Measurements from ENCODE around the gene TAB2. TPM values are rescaled to one million over a fixed set of nuclear protein-coding genes. Genes with fewer than 3 reads are reported as not detected.

The TAB2 gene
- total RNA-seq, 1 donor from 2014 or later = 81.8 TPM

GRCh38 chr6:149273318-149273717, 44.2 kb upstream of the TAB2 start:
- Histone ChIP-seq H3K27me3 (ENCODE audit: insufficient read depth, low read length) (no peaks in the 10 kb centered on the region), H3K36me3 (ENCODE audit: insufficient read depth, low read length) (no peaks in the 10 kb centered on the region), H3K79me2 (ENCODE audit: insufficient read depth, low read length) (no peaks in the 10 kb centered on the region), H3K9ac (ENCODE audit: low read length) (no peak overlapping the region), H4K20me1 (ENCODE audit: insufficient read depth, low read length) (no peaks in the 10 kb centered on the region), H3K4me3 (ENCODE audit: insufficient read depth, low read depth, low read length) (no peak overlapping the region), H3K4me2 (ENCODE audit: low read length) (no peak overlapping the region), H3K4me1 (ENCODE audit: insufficient read depth, low read length) (no peaks in the 10 kb centered on the region), H3K27ac (ENCODE audit: low read depth, low read length) (no peak overlapping the region), H2AFZ (ENCODE audit: low read depth, low read length) (no peak overlapping the region), H3K9me3 (ENCODE audit: insufficient read depth, low read depth, low read length) (no peaks in the 10 kb centered on the region)
- H3K4me1 Mint-ChIP-seq (ENCODE audit: low read depth, unreplicated experiment) = peaks cover 14% of the 10 kb centered on the region
- peaks cover 3% of the 10 kb centered on the region for H3K36me3 Mint-ChIP-seq (ENCODE audit: low read depth, unreplicated experiment)
- no peaks in the 10 kb centered on the region for H3K27me3 Mint-ChIP-seq (ENCODE audit: low read depth, unreplicated experiment)
- H3K27ac Mint-ChIP-seq (ENCODE audit: unreplicated experiment) = no peak overlapping the region
- no peak for TF ChIP-seq EZH2 (IDR thresholded peaks at IDR 0.05; ENCODE audit: insufficient read depth, low read length)
- TF ChIP-seq, protein P1, sequence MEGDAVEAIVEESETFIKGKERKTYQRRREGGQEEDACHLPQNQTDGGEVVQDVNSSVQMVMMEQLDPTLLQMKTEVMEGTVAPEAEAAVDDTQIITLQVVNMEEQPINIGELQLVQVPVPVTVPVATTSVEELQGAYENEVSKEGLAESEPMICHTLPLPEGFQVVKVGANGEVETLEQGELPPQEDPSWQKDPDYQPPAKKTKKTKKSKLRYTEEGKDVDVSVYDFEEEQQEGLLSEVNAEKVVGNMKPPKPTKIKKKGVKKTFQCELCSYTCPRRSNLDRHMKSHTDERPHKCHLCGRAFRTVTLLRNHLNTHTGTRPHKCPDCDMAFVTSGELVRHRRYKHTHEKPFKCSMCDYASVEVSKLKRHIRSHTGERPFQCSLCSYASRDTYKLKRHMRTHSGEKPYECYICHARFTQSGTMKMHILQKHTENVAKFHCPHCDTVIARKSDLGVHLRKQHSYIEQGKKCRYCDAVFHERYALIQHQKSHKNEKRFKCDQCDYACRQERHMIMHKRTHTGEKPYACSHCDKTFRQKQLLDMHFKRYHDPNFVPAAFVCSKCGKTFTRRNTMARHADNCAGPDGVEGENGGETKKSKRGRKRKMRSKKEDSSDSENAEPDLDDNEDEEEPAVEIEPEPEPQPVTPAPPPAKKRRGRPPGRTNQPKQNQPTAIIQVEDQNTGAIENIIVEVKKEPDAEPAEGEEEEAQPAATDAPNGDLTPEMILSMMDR (IDR thresholded peaks at IDR 0.05; ENCODE audit: insufficient read depth, low read depth, low read length) = no peak
- FAIRE-seq (no peak), DNase-seq (ENCODE audit: low read depth) (no peak)
- no peak overlapping the region for H3K4me3 Mint-ChIP-seq (ENCODE audit: unreplicated experiment)
- peaks cover 12% of the 10 kb centered on the region for H3K9me3 Mint-ChIP-seq (ENCODE audit: unreplicated experiment)

DNA sequence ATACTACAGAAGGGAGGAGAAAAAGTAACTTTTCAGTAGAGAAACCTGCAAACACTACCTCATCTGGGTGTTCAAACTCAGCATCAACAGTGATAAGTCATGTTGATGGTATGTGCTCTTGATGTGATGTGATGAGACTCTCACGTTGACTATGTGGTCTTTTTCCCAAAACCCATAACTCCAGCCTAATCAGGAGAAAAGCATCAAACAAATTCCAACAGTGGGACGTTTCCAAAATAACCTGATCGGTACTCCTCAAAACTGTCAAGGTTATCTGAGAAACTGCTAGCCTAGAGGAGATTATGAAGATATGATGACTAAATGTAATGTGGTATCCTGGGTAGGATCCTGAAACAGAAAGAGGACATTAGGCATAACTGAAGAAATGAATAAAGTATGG, 41.9 kb upstream of the TAB2 start:
- H3K27me3 Mint-ChIP-seq (ENCODE audit: low read depth, unreplicated experiment) = no peaks in the 10 kb centered on the region
- no peaks in the 10 kb centered on the region for H3K36me3 ChIP-seq (ENCODE audit: insufficient read depth, low read length)
- no peak overlapping the region for H3K27ac ChIP-seq (ENCODE audit: low read depth, low read length)
- H3K4me2 ChIP-seq (ENCODE audit: low read length) = no peak overlapping the region
- peaks cover 11% of the 10 kb centered on the region for H3K4me1 Mint-ChIP-seq (ENCODE audit: low read depth, unreplicated experiment)
- DNase-seq (ENCODE audit: low read depth) (peak; percentile 12), FAIRE-seq (no peak)
- H3K27ac Mint-ChIP-seq (ENCODE audit: unreplicated experiment) = no peak overlapping the region
- H3K9me3 ChIP-seq (ENCODE audit: insufficient read depth, low read depth, low read length) = no peaks in the 10 kb centered on the region
- peaks cover 3% of the 10 kb centered on the region for H3K36me3 Mint-ChIP-seq (ENCODE audit: low read depth, unreplicated experiment)
- H3K4me3 ChIP-seq (ENCODE audit: insufficient read depth, low read depth, low read length) = no peak overlapping the region
- no peaks in the 10 kb centered on the region for H4K20me1 ChIP-seq (ENCODE audit: insufficient read depth, low read length)
- no peak overlapping the region for H3K4me3 Mint-ChIP-seq (ENCODE audit: unreplicated experiment)
- peaks cover 15% of the 10 kb centered on the region for H3K9me3 Mint-ChIP-seq (ENCODE audit: unreplicated experiment)
- H2AFZ ChIP-seq (ENCODE audit: low read depth, low read length) = no peak overlapping the region
- no peaks in the 10 kb centered on the region for H3K27me3 ChIP-seq (ENCODE audit: insufficient read depth, low read length)
- no peaks in the 10 kb centered on the region for H3K4me1 ChIP-seq (ENCODE audit: insufficient read depth, low read length)
- no peak for TF ChIP-seq EZH2 (IDR thresholded peaks at IDR 0.05; ENCODE audit: insufficient read depth, low read length)
- TF ChIP-seq, protein P1 (IDR thresholded peaks at IDR 0.05; ENCODE audit: insufficient read depth, low read depth, low read length) = no peak
- no peaks in the 10 kb centered on the region for H3K79me2 ChIP-seq (ENCODE audit: insufficient read depth, low read length)
- no peak overlapping the region for H3K9ac ChIP-seq (ENCODE audit: low read length)

- Histone ChIP-seq H3K4me2 (ENCODE audit: low read length) (no peak overlapping the region), H3K36me3 (ENCODE audit: insufficient read depth, low read length) (no peaks in the 10 kb centered on the region), H3K27me3 (ENCODE audit: insufficient read depth, low read length) (no peaks in the 10 kb centered on the region), H3K9ac (ENCODE audit: low read length) (no peak overlapping the region), H2AFZ (ENCODE audit: low read depth, low read length) (no peak overlapping the region), H3K9me3 (ENCODE audit: insufficient read depth, low read depth, low read length) (no peaks in the 10 kb centered on the region), H3K27ac (ENCODE audit: low read depth, low read length) (no peak overlapping the region), H3K79me2 (ENCODE audit: insufficient read depth, low read length) (no peaks in the 10 kb centered on the region), H4K20me1 (ENCODE audit: insufficient read depth, low read length) (no peaks in the 10 kb centered on the region), H3K4me3 (ENCODE audit: insufficient read depth, low read depth, low read length) (no peak overlapping the region), H3K4me1 (ENCODE audit: insufficient read depth, low read length) (no peaks in the 10 kb centered on the region)
- no peak for DNase-seq (ENCODE audit: low read depth)
- no peak for TF ChIP-seq EZH2 (IDR thresholded peaks at IDR 0.05; ENCODE audit: insufficient read depth, low read length)
- TF ChIP-seq, protein P1 (IDR thresholded peaks at IDR 0.05; ENCODE audit: insufficient read depth, low read depth, low read length) = no peak
- Mint-ChIP-seq H3K4me1 (ENCODE audit: low read depth, unreplicated experiment) (peaks cover 2% of the 10 kb centered on the region), H3K4me3 (ENCODE audit: unreplicated experiment) (no peak overlapping the region), H3K27ac (ENCODE audit: unreplicated experiment) (no peak overlapping the region), H3K9me3 (ENCODE audit: unreplicated experiment) (peaks cover 7% of the 10 kb centered on the region), H3K36me3 (ENCODE audit: low read depth, unreplicated experiment) (no peaks in the 10 kb centered on the region), H3K27me3 (ENCODE audit: low read depth, unreplicated experiment) (no peaks in the 10 kb centered on the region)
- FAIRE-seq = no peak
Observed at GRCh38 chr6:149277621-149278020, 39.9 kb upstream of the TAB2 start.
